Testis (tissue), 3 donors: ENCODE measurements around the gene SLC7A6. TPM values are rescaled to one million over a fixed set of nuclear protein-coding genes. Genes with fewer than 3 reads are reported as not detected.
A peak's percentile ranks its signal among the peaks of the same experiment; 100 is the strongest.

Experiments used
- DNase-seq: peaks from one replicate; pipeline ENCODE4 v3.0.0-alpha.2; 2019
- H3K27ac ChIP-seq, 2 donors: fragments of 200-600 bp; sonication (generic); one replicate each; pipeline ENCODE4 v1.5.1; 2019
- H3K27me3 ChIP-seq: fragments of 200-600 bp; sonication (generic); one replicate; pipeline ENCODE4 v1.5.1; 2019
- H3K36me3 ChIP-seq: fragments of 200-600 bp; sonication (generic); one replicate; pipeline ENCODE4 v1.5.1; 2017; ENCODE audit warnings: low read depth; ENCODE audit errors: missing control alignments
- H3K4me1 ChIP-seq: fragments of 200-600 bp; sonication (generic); one replicate; pipeline ENCODE4 v1.5.1; 2019
- H3K4me3 ChIP-seq, 2 donors: fragments of 200-600 bp; sonication (generic); one replicate each; pipeline ENCODE4 v1.5.1; 2017 to 2019
- H3K9me3 ChIP-seq: fragments of 200-600 bp; sonication (generic); one replicate; pipeline ENCODE4 v1.5.1; 2017
- CTCF ChIP-seq, 3 experiments: fragments of 450-650 bp in 2 of 3; fragments of 200-600 bp in 1 of 3; sonication (generic) in 1 of 3; IDR thresholded peaks; one replicate each; pipeline ENCODE4 v1.5.1; 2016 to 2019; ENCODE audit warnings: antibody characterized with exemption in 3 of 3, mild to moderate bottlenecking in 2 of 3, moderate library complexity in 1 of 3
- POLR2A ChIP-seq: fragments of 450-650 bp; IDR thresholded peaks from one replicate; pipeline ENCODE4 v1.6.1; 2017; ENCODE audit warnings: antibody characterized with exemption, mild to moderate bottlenecking, moderate library complexity
- WGBS, 2 donors: methylation state at CpG; one replicate each; pipeline ENCODE4 v1.1.5; 2018; 5-methylcytosine and 5-hydroxymethylcytosine counted together
- intact Hi-C: fragments of 100-400 bp; cut with DNase I; formaldehyde crosslinking; loops from one replicate; pipeline ENCODE4 v1.15.1; 2023; ENCODE audit warnings: low total_unique reads
- polyA plus RNA-seq: library from polyadenylated mRNA; stranded (reverse); fragments of 350-450 nt; fragmentation: Illumina TruSeq; extraction: RNeasy Lipid Tissue Mini Kit (QIAGEN cat#74804); gene quantifications from one replicate; pipeline ENCODE4 v1.2.3, GENCODE V29; 2014; ENCODE audit warnings: low read depth, low replicate concordance; ENCODE audit not compliant: insufficient read depth
- total RNA-seq, 2 donors: library from RNA; depleted of rRNA; stranded (reverse); fragments of >200 nt; gene quantifications; one replicate each; pipeline ENCODE4 v1.2.3, GENCODE V29; 2016

SLC7A6 gene
- total and polyA plus RNA-seq, 3 donors from 2014 or later = 28.6 to 48.6 (median 42.2) TPM

GRCh38 chr16:68233835-68234187 is 30.5 kb upstream of the SLC7A6 start:
- 78 to 87% methylated on average over 8 of the region's 8 CpGs for WGBS, 2 donors
- TF ChIP-seq POLR2A (no peak), CTCF (IDR thresholded peaks at IDR 0.05) (no peak)
- Histone ChIP-seq H3K27ac (no peak overlapping the region), H3K36me3 (no peaks in the 10 kb centered on the region), H3K9me3 (no peaks in the 10 kb centered on the region), H3K4me1 (peaks cover 10% of the 10 kb centered on the region), H3K27me3 (no peaks in the 10 kb centered on the region), H3K4me3 (no peak overlapping the region)
- no peak for DNase-seq
- intact Hi-C loops = loop anchor here (10.0 kb wide), 1 partner anchor 149 kb away; the partner anchor contains the start of gene NFATC3

- Histone ChIP-seq H3K36me3 (no peaks in the 10 kb centered on the region), H3K9me3 (no peaks in the 10 kb centered on the region), H3K4me1 (peaks cover 10% of the 10 kb centered on the region), H3K27ac (no peak overlapping the region), H3K27me3 (no peaks in the 10 kb centered on the region), H3K4me3 (peak overlapping the region in 1 of 2 donors; percentile 58)
- no peak for TF ChIP-seq CTCF (IDR thresholded peaks at IDR 0.05)
- TF ChIP-seq POLR2A = no peak
- DNase-seq = no peak
- intact Hi-C loops = loop anchor here (10.0 kb wide), 1 partner anchor 150 kb away; the partner anchor contains the start of gene NFATC3
- WGBS, 2 donors = 57 to 62% methylated on average over 13 of the region's 13 CpGs
Measured at GRCh38 chr16:68234188-68235107, 29.9 kb upstream of the SLC7A6 start.

GRCh38 chr16:68235108-68235886 is 29.0 kb upstream of the SLC7A6 start:
- Histone ChIP-seq H3K4me1 (peaks cover 13% of the 10 kb centered on the region), H3K36me3 (no peaks in the 10 kb centered on the region), H3K4me3 (peak overlapping the region; percentile 34 to 58), H3K27me3 (no peaks in the 10 kb centered on the region), H3K27ac (no peak overlapping the region), H3K9me3 (no peaks in the 10 kb centered on the region)
- TF ChIP-seq CTCF (IDR thresholded peaks at IDR 0.05) = no peak
- no peak for TF ChIP-seq POLR2A
- no peak for DNase-seq
- intact Hi-C loops = loop anchor here (10.0 kb wide), 1 partner anchor 150 kb away; the partner anchor contains the start of gene NFATC3
- 47 to 57% methylated on average over 41 to 68 of the region's 73 CpGs for WGBS, 2 donors

GRCh38 chr16:68235887-68236136 is 28.5 kb upstream of the SLC7A6 start, which contains the start of gene ESRP2:
TSS of gene ESRP2 (minus strand) at chr16:68236127. CDS start at chr16:68236045, 82 bp downstream.
- H3K4me3 ChIP-seq = peak within 1 kb of the TSS; percentile 58 to 66
- H3K36me3 ChIP-seq = no peaks in the 10 kb centered on the region
- peaks cover 13% of the 10 kb centered on the region for H3K4me1 ChIP-seq
- intact Hi-C loops = loop anchor here (10.0 kb wide), 1 partner anchor 151 kb away; the partner anchor contains the start of gene NFATC3
- H3K27me3 ChIP-seq = no peaks in the 10 kb centered on the region
- peak within 1 kb of the TSS in 1 of 2 donors; percentile 85 for H3K27ac ChIP-seq
- WGBS, 2 donors = 1% methylated on average over 14 of the region's 36 CpGs; no CpG with 5 or more reads in 1 of the 2 donors
- no peaks in the 10 kb centered on the region for H3K9me3 ChIP-seq
- no peak for TF ChIP-seq CTCF (IDR thresholded peaks at IDR 0.05)
- TF ChIP-seq POLR2A = no peak
- no peak for DNase-seq
